OCI-LY7 (cell line): ENCODE results near the gene CXCL14.

ENCODE experiments used
- CTCF ChIP-seq: fragments of 200-600 bp; sonication (generic); conservative IDR thresholded peaks from 2 replicates; pipeline ENCODE4 v1.5.1; 2014; ENCODE audit warnings: mild to moderate bottlenecking, antibody characterized with exemption, low read length, moderate library complexity, mixed read lengths
- EZH2phosphoT487 ChIP-seq: fragments of 200-600 bp; sonication (generic); IDR thresholded peaks from 2 replicates; pipeline ENCODE4 v1.6.1; 2018; ENCODE audit warnings: low read depth, borderline replicate concordance, mild to moderate bottlenecking, mixed run types, antibody characterized with exemption, low read length, moderate library complexity, mixed read lengths

GRCh38 chr5:135600971-135601381 lies 22.2 kb upstream of the CXCL14 start:
- TF ChIP-seq CTCF (no peak), EZH2phosphoT487 (no peak)
